ENCODE results near the gene TREH. TPM values are rescaled to one million over a fixed set of nuclear protein-coding genes. Genes with fewer than 3 reads are reported as not detected.

The TREH gene

Small RNA genes within 50 kb of the gene (small RNA-seq; reads per million reads assigned to genes)
- gene RNU6-376P (ENCODE audit: low read depth) = not detected
